ENCODE data around the gene ZDHHC16. TPM values are rescaled to one million over a fixed set of nuclear protein-coding genes. Genes with fewer than 3 reads are reported as not detected.

ZDHHC16 gene
- total and polyA plus RNA-seq, 10 of the 15 experiments (the other 5 are each of a cell fraction or from before 2014, with no cell fraction given), result 16.8 to 63.1 (median 29.8) TPM

- TF ChIP-seq PRDM15 (CRISPR knock-in tag; IDR thresholded peaks at IDR 0.05), result no peak
- no peak for TF ChIP-seq CBFB (IDR thresholded peaks at IDR 0.05; ENCODE audit: low read depth)
- TF ChIP-seq, protein P1, sequence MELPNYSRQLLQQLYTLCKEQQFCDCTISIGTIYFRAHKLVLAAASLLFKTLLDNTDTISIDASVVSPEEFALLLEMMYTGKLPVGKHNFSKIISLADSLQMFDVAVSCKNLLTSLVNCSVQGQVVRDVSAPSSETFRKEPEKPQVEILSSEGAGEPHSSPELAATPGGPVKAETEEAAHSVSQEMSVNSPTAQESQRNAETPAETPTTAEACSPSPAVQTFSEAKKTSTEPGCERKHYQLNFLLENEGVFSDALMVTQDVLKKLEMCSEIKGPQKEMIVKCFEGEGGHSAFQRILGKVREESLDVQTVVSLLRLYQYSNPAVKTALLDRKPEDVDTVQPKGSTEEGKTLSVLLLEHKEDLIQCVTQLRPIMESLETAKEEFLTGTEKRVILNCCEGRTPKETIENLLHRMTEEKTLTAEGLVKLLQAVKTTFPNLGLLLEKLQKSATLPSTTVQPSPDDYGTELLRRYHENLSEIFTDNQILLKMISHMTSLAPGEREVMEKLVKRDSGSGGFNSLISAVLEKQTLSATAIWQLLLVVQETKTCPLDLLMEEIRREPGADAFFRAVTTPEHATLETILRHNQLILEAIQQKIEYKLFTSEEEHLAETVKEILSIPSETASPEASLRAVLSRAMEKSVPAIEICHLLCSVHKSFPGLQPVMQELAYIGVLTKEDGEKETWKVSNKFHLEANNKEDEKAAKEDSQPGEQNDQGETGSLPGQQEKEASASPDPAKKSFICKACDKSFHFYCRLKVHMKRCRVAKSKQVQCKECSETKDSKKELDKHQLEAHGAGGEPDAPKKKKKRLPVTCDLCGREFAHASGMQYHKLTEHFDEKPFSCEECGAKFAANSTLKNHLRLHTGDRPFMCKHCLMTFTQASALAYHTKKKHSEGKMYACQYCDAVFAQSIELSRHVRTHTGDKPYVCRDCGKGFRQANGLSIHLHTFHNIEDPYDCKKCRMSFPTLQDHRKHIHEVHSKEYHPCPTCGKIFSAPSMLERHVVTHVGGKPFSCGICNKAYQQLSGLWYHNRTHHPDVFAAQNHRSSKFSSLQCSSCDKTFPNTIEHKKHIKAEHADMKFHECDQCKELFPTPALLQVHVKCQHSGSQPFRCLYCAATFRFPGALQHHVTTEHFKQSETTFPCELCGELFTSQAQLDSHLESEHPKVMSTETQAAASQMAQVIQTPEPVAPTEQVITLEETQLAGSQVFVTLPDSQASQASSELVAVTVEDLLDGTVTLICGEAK (IDR thresholded peaks at IDR 0.05; ENCODE audit: borderline replicate concordance), result no peak
Observed at GRCh38 chr10:97483921-97484320, 37.9 kb downstream of the ZDHHC16 start (continued).

All from GM12878 (cell line).